Muscle layer of colon (tissue), 2 donors: Measurements from ENCODE around the gene MELTF.

Experiments
- H3K27ac ChIP-seq: one replicate; pipeline ENCODE4 v1.7.0; 2013; ENCODE audit warnings: low read depth, mild to moderate bottlenecking, low read length, moderate library complexity
- H3K27me3 ChIP-seq, 2 donors: one replicate each; pipeline ENCODE4 v1.7.0; 2013; ENCODE audit warnings: low read length in 2 of 2, mild to moderate bottlenecking in 2 of 2; ENCODE audit not compliant: insufficient read depth in 2 of 2, control insufficient read depth in 1 of 2
- H3K36me3 ChIP-seq: one replicate; pipeline ENCODE4 v1.7.0; 2013; ENCODE audit warnings: mild to moderate bottlenecking, low read length; ENCODE audit not compliant: insufficient read depth
- H3K4me1 ChIP-seq: one replicate; pipeline ENCODE4 v1.7.0; 2013; ENCODE audit warnings: mild to moderate bottlenecking, low read length; ENCODE audit not compliant: insufficient read depth
- H3K4me3 ChIP-seq, 2 donors: one replicate each; pipeline ENCODE4 v1.7.0; 2013; ENCODE audit warnings: low read length in 2 of 2, low read depth in 1 of 2, mild to moderate bottlenecking in 1 of 2, moderate library complexity in 1 of 2
- H3K9ac ChIP-seq: one replicate; pipeline ENCODE4 v1.7.0; 2013; ENCODE audit warnings: low read length
- H3K9me3 ChIP-seq: one replicate; pipeline ENCODE4 v1.7.0; 2013; ENCODE audit warnings: mild to moderate bottlenecking, low read length
- donor health status: abdominal sarcoma.
- donor health status: Adenocarcinoma of cecum.

Gene MELTF

GRCh38 chr3:197015790-197016736, 13.6 kb downstream of the MELTF start:
- H3K9ac ChIP-seq = no peak overlapping the region
- H3K4me3 ChIP-seq = no peak overlapping the region
- H3K27me3 ChIP-seq = peaks cover 0 to under 1% of the 10 kb centered on the region in 2 donors
- no peaks in the 10 kb centered on the region for H3K36me3 ChIP-seq
- H3K9me3 ChIP-seq = no peaks in the 10 kb centered on the region
- no peak overlapping the region for H3K27ac ChIP-seq
- no peaks in the 10 kb centered on the region for H3K4me1 ChIP-seq

- Histone ChIP-seq H3K27me3 (peaks cover 0 to 11% of the 10 kb centered on the region in 2 donors), H3K4me1 (no peaks in the 10 kb centered on the region), H3K4me3 (no peak overlapping the region), H3K36me3 (no peaks in the 10 kb centered on the region), H3K9me3 (no peaks in the 10 kb centered on the region), H3K27ac (no peak overlapping the region), H3K9ac (no peak overlapping the region)
These were observed 14.6 kb downstream of the MELTF start for GRCh38 chr3:197014942-197015575.

GRCh38 chr3:197014024-197014423, 15.6 kb downstream of the MELTF start:
- Histone ChIP-seq H3K4me1 (no peaks in the 10 kb centered on the region), H3K9me3 (no peaks in the 10 kb centered on the region), H3K9ac (no peak overlapping the region), H3K27me3 (peaks cover 0 to 14% of the 10 kb centered on the region in 2 donors), H3K4me3 (no peak overlapping the region), H3K27ac (no peak overlapping the region), H3K36me3 (no peaks in the 10 kb centered on the region)

DNA sequence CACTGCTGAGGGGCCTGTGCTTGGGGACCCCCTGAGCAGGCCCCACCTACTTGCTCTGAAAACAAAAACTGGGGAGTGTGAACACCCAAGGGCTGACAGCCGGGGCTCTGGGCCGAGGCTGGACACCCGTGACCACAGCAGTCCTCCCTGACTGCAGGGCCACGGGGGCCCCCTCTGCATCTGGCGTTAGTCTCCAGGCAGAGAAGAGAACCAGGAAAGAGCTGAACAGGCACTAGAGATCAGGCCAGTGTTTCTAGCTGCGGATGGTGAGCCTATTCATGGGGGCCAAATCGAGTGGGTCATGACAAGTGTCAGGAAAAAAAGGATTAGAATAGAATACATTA, 17.1 kb downstream of the MELTF start:
- no peak overlapping the region for H3K4me3 ChIP-seq
- no peaks in the 10 kb centered on the region for H3K4me1 ChIP-seq
- no peaks in the 10 kb centered on the region for H3K36me3 ChIP-seq
- no peaks in the 10 kb centered on the region for H3K9me3 ChIP-seq
- H3K27me3 ChIP-seq = peaks cover 0 to 14% of the 10 kb centered on the region in 2 donors
- H3K9ac ChIP-seq = no peak overlapping the region
- H3K27ac ChIP-seq = no peak overlapping the region

- Histone ChIP-seq H3K27ac (no peak overlapping the region), H3K4me3 (no peak overlapping the region), H3K9ac (no peak overlapping the region), H3K36me3 (no peaks in the 10 kb centered on the region), H3K27me3 (peaks cover 0 to 14% of the 10 kb centered on the region in 2 donors), H3K9me3 (no peaks in the 10 kb centered on the region), H3K4me1 (no peaks in the 10 kb centered on the region)
These were observed 17.7 kb downstream of the MELTF start for GRCh38 chr3:197011780-197012539.

DNA sequence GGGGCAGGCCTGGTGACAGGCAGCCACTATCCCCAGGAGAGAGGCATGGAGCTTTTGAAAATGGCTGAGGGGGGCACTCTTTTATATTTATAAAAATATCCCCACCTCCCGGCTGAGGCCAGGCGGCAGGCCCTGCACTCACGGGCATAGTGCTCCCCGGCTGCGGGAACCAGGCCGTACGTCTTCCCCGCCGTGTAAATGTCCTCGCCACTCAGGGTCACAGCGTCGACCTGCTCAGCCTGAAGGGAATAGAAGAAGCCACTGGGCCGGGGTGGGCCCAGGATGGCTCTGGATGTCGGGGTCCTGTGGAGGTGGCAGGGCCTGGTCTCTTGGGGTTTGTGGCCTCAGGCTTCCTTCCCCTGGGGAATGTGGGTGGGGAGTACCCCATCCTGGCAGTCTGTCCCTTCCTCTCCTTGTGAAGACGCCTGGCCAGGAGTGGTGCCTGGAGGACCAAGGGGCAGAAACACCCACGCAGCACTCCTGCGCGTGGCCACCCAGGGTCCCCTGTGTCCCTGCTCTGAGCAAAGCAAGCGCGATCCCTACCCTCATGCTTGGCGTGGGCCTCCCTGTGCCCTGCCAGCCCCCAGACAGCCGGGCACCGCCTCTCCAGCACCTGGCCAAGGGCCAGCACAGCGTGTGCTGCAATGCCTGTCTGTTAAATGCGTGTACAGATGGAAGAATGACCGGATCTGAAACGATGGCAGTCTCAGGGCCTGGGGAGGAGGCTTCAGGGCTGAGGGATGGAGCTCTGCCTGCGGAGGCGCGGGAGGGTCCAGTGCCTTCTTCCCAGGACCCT, 18.9 kb downstream of the MELTF start:
- Histone ChIP-seq H3K9ac (no peak overlapping the region), H3K27me3 (peaks cover 0 to 14% of the 10 kb centered on the region in 2 donors), H3K36me3 (no peaks in the 10 kb centered on the region), H3K27ac (no peak overlapping the region), H3K4me3 (no peak overlapping the region), H3K4me1 (no peaks in the 10 kb centered on the region), H3K9me3 (no peaks in the 10 kb centered on the region)

DNA sequence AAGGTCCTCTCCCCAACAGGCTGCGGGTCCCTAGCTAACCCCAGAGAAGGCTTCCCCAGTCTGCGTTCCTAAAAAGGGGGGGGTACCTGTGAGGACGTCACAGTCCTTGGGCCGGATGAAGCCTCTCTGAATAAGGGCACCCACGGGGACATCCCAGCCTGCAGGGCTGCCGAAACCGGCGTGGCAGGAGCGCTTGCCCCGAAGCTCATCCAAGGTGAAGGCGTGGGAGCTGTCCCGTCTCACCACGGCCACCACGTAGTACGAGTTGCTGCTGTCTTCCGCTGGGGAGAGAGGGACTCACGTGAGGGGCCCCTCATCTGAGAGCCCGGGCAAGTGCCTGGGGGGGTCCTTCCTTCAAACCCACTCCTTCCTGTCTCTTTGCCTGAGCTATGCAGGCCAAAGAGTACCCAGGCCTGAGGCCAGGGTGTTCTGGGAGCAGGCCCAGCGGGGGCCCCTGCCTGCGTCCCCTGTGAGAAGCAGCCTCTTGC, 20.0 kb downstream of the MELTF start:
- Histone ChIP-seq H3K9me3 (no peaks in the 10 kb centered on the region), H3K27me3 (peaks cover 0 to 14% of the 10 kb centered on the region in 2 donors), H3K9ac (no peak overlapping the region), H3K36me3 (no peaks in the 10 kb centered on the region), H3K4me1 (no peaks in the 10 kb centered on the region), H3K4me3 (no peak overlapping the region), H3K27ac (no peak overlapping the region)

- Histone ChIP-seq H3K9me3 (no peaks in the 10 kb centered on the region), H3K4me1 (peaks cover 5% of the 10 kb centered on the region), H3K27ac (no peak overlapping the region), H3K27me3 (peaks cover 0 to 14% of the 10 kb centered on the region in 2 donors), H3K9ac (no peak overlapping the region), H3K36me3 (no peaks in the 10 kb centered on the region), H3K4me3 (no peak overlapping the region)
These were observed 21.0 kb downstream of the MELTF start for GRCh38 chr3:197008436-197009209.

GRCh38 chr3:197007953-197008352, 21.7 kb downstream of the MELTF start:
- H3K4me3 ChIP-seq = no peak overlapping the region
- H3K9ac ChIP-seq = no peak overlapping the region
- no peaks in the 10 kb centered on the region for H3K36me3 ChIP-seq
- H3K27me3 ChIP-seq = peaks cover 0 to 14% of the 10 kb centered on the region in 2 donors
- H3K9me3 ChIP-seq = no peaks in the 10 kb centered on the region
- H3K4me1 ChIP-seq = peaks cover 5% of the 10 kb centered on the region
- H3K27ac ChIP-seq = no peak overlapping the region

DNA sequence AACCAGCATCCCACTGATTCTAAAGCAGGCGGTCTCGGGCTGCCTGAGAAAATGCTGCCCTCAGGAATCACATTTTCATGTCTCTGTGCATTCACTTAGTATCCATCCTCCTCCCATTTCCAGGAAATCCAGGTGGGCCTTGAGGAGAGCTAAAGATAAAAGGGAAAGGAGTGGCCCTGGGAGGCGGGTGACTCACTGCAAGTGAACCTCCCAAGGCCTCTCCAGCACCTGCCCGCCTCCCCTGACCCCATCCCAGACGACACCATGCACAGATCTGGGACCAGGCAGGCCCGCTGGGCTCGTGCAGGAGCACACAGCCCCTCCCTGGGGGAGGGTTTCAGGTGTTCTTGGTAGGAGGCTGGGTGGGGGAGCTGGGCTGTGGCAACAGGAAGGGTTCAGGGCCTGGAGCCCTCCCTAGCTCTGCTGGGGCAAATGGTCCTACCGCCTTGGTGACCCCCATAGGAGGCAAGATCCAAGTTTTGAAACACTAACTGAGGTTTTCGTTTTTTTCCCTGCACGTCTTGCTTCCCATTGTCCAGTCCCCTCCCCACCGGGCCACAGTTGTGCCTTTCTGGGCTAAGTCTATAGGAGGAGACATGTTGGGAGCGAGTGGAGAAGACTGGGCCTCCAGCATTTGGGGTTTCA, 22.2 kb downstream of the MELTF start:
- peaks cover 0 to 14% of the 10 kb centered on the region in 2 donors for H3K27me3 ChIP-seq
- H3K36me3 ChIP-seq = no peaks in the 10 kb centered on the region
- no peak overlapping the region for H3K27ac ChIP-seq
- H3K4me3 ChIP-seq = no peak overlapping the region
- no peaks in the 10 kb centered on the region for H3K9me3 ChIP-seq
- H3K4me1 ChIP-seq = peaks cover 5% of the 10 kb centered on the region
- H3K9ac ChIP-seq = no peak overlapping the region
